Measurements from ENCODE around the gene RNU5D-1.

DNA sequence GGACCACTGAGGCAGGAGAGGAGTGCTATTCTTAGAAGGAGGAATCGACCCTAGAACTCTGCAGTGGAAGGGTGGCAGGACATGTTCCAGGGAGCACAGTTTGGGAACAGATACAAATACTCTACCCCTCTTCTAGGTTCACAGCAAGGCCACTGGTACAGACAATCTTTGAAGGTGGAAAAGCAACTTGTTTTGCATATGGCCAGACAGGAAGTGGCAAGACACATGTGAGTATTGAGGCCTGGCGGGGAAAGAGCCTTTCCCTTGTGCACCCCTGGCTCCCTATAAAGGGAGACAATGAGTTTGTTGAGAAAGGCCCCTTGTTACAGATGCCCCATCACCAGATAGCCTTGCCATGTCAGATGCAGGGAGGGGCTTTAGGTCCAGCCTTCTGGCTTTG, 26.4 kb upstream of the RNU5D-1 start:
- TF ChIP-seq POLR2A (IDR thresholded peaks at IDR 0.05): no peak
- TF ChIP-seq, protein P1, sequence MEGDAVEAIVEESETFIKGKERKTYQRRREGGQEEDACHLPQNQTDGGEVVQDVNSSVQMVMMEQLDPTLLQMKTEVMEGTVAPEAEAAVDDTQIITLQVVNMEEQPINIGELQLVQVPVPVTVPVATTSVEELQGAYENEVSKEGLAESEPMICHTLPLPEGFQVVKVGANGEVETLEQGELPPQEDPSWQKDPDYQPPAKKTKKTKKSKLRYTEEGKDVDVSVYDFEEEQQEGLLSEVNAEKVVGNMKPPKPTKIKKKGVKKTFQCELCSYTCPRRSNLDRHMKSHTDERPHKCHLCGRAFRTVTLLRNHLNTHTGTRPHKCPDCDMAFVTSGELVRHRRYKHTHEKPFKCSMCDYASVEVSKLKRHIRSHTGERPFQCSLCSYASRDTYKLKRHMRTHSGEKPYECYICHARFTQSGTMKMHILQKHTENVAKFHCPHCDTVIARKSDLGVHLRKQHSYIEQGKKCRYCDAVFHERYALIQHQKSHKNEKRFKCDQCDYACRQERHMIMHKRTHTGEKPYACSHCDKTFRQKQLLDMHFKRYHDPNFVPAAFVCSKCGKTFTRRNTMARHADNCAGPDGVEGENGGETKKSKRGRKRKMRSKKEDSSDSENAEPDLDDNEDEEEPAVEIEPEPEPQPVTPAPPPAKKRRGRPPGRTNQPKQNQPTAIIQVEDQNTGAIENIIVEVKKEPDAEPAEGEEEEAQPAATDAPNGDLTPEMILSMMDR (IDR thresholded peaks at IDR 0.05): no peak

Data from adrenal gland (tissue), 5 donors.